ENCODE data around the gene MDM4.
A peak's percentile ranks its signal among the peaks of the same experiment; 100 is the strongest.

MDM4 gene

DNA sequence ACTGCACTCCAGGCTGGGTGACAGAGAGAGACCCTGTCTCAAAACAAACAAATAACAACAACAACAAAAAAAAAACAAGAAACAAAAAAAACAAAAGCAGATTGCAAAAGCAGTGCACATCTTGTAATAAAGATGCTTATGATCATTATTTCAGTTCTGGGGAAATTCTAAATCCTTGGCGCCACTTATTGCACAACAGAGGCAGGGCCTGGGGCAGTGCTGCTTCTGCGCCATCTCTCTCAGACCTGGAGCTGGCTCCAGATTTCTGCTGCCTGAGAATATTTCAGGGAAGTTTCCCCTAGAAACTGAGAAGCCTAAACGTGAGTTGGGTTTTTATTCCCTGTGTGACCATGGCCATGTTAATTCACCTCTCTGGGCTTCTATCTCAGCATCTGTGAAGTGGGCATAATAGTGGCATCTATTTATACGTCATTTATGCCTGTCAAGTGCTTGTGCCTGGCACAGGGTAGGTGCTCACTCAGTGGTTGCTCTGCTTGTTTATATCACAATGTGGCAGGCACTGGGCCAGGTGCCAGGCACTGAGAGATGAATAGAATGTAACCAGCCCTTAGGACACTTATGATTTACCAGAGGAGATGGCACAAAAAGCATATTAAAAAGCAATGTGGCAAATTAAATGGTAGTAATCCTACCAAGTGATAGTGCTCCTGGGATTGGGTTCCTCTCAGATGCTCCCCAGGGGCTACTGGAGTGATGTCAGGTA lies 67.9 kb downstream of the MDM4 start:
- DNase-seq (ENCODE audit: low read depth in 1 of 2, low spot score in 1 of 2), result no peak
- no peak for TF ChIP-seq JUND (IDR thresholded peaks at IDR 0.05; ENCODE audit: low read depth)
- in situ Hi-C loops (cut with HindIII; ENCODE audit: low pct_unique_long_range_greater_than_20kb, low sequenced_read_pairs), result no loop called here

DNA sequence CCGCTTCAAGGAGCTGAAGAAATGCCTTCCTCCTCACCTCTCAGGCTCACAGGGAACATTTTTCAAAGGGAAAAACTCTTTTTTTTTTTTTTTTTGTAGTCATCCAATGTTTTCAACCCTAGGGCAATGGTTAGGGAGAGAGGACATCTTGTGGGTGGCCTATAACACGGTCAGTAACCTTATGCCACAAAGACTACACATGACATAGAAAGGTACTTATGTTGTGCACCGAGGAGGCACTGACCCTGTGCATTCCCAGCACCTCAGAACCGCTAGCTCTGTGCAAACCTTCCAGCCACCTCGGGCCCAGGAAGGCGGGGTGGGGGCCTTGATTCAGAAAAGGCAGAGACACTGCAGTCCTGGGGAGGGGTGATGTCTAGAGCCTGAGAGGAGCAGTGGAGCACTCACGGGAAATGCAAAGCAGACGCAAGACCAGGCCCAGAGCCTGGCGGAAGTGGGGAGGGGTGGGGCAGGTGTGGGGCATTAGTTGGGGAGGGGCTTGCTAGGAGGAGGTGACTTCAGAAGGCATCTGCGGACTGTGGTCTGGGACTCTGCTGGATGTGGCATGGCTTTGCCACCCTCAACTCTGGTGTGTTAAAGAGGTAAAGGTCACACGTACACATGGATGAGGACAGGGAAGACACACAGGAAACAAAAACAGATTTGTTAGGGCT lies 68.6 kb downstream of the MDM4 start:
- in situ Hi-C loops (cut with HindIII; ENCODE audit: low pct_unique_long_range_greater_than_20kb, low sequenced_read_pairs), result no loop called here
- DNase-seq (ENCODE audit: low read depth in 1 of 2, low spot score in 1 of 2), result no peak
- TF ChIP-seq JUND (IDR thresholded peaks at IDR 0.05; ENCODE audit: low read depth), result no peak

DNA sequence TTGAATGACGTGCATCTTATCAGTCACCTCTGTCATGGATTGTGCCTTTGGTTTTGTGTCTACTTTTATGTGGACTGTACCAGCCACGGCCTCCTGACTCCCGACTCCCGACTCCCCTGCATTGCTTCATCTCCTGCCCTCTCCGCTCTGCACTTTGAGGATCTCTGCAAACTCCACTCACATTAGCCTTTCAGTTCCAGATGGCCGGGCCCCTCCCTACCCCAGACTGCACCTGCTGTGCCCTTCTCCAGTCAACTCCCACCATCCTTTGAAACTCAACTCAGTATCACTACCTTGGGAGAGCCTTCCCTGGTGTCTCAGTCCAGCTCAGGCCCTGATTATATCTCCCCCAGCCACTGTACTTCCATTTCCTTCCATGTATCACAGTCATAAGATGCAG lies 71.4 kb downstream of the MDM4 start:
- no peak for TF ChIP-seq JUND (IDR thresholded peaks at IDR 0.05; ENCODE audit: low read depth)

DNA sequence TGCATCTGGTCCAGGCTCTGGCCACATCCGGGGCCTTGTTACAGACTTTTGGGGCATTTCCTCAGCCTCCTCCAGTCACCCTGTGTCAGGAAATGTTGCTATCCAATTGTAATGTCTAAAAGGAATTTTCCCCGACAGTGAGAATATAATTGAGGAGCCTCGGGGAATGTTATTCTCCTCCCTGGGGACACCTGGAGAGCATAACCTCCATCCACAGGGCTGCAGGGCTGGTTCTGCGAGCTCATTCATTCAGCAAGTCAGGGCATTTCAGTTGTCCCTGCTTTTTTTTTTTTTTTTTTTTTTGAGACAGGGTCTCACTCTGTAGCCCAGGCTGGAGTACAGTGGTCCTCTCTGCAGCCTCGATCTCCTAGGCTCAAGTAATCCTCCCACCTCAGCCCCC lies 72.6 kb downstream of the MDM4 start:
- peak in 1 of 2 experiments; percentile 66 for DNase-seq (ENCODE audit: low read depth in 1 of 2, low spot score in 1 of 2)
- in situ Hi-C loops (cut with HindIII; ENCODE audit: low pct_unique_long_range_greater_than_20kb, low sequenced_read_pairs), result no loop called here
- no peak for TF ChIP-seq JUND (IDR thresholded peaks at IDR 0.05; ENCODE audit: low read depth)

More for the DNA sequence above, 71.4 kb downstream of the MDM4 start:
- no peak for DNase-seq (ENCODE audit: low read depth in 1 of 2, low spot score in 1 of 2)
- in situ Hi-C loops (cut with HindIII; ENCODE audit: low pct_unique_long_range_greater_than_20kb, low sequenced_read_pairs), result no loop called here

DNA sequence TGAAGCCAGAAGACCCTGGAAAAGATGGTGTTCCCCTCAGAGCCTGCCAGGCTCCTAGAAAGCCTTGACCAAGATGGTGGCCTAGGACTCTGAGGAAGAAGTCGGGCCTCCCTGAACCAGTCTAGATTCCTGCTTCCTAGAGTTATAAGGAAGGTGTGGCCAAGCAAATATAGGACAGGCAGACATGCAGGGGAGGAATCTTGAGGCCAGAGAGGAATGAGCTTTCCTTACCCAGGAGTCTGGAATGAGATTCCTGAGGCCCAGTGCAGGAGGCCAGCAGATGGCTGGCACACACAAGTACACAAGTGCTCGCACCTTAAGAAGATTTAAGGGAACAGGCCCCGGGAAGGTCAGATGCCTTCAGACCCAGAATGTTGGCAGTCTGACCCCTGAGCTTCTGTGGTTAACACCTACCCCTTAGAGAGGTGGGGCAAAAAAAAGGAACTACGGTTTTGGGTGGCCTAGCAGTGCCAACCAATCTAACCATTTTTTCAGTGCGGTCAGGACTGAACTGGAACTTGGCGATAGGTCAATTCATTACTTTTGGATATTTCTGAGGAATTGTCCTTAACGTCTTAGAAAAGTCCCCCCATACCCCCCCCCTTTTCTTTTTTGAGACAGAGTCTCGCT lies 73.3 kb downstream of the MDM4 start:
- DNase-seq (ENCODE audit: low read depth in 1 of 2, low spot score in 1 of 2), result no peak
- in situ Hi-C loops (cut with HindIII; ENCODE audit: low pct_unique_long_range_greater_than_20kb, low sequenced_read_pairs), result no loop called here
- no peak for TF ChIP-seq JUND (IDR thresholded peaks at IDR 0.05; ENCODE audit: low read depth)

DNA sequence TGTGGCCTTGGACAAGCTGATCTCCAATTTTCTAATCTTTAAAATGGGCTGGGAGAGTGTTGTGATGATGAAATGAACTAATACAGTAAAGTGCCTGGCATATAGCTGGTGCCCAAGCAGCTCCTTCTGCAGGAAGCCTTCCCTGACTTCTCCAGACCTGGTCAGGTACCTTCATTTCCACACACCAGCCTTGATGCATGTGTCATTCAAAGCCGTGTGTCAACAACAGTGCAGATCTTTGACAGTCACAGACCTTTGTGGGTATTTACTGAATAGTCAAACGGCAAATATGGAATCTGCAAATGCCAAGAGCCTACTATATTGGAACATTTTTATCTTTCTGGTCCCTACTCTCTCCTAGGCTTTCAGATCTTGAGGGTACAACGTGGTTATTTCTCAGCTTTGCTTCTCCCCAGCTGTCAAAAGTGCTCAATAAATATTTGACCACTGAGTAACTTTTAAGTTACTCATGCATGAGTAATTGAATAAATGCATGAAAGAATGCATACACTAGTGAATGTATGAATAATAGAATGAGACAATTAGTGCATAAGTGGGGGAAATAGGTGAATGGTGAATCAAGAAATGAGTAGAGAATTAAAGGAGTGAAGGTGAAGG lies 75.4 kb downstream of the MDM4 start:
- DNase-seq (ENCODE audit: low read depth in 1 of 2, low spot score in 1 of 2), result peak in 1 of 2 experiments; percentile 45
- no peak for TF ChIP-seq JUND (IDR thresholded peaks at IDR 0.05; ENCODE audit: low read depth)
- in situ Hi-C loops (cut with HindIII; ENCODE audit: low pct_unique_long_range_greater_than_20kb, low sequenced_read_pairs), result no loop called here

DNA sequence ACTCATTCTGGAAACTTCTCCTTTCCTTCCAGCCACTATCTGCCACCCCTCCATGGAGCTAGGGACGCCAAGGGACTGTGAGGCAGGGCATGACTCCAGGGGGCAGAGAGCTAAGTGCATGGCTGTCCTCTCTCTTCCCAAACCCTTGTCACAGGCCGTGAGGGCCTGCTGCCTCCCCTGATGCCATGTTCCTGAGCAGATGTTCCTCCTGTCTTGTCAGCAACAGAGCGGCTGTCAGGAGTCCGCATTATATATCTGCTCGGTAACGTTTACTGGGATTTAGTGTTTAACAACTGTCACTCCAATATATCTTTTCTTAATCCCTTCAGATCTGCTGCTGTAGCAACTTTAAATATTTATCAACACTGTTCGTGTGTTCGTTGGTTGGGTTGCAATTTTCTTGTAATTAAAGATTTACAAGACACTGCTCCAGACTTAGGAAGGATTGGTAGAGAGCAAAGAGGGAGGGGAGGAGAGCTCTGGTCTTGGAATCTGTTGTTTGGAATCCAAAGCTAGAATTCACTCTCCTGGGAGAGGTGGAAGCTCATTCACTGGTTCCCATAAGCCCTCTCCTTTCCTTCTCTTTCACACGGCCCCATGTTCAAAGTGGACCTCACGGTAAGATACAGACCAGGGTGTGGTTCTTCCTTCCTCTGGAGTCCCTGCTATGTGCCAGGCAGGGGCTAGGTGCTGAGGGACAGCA lies 76.2 kb downstream of the MDM4 start:
- no peak for TF ChIP-seq JUND (IDR thresholded peaks at IDR 0.05; ENCODE audit: low read depth)
- DNase-seq (ENCODE audit: low read depth in 1 of 2, low spot score in 1 of 2), result no peak
- in situ Hi-C loops (cut with HindIII; ENCODE audit: low pct_unique_long_range_greater_than_20kb, low sequenced_read_pairs), result no loop called here

DNA sequence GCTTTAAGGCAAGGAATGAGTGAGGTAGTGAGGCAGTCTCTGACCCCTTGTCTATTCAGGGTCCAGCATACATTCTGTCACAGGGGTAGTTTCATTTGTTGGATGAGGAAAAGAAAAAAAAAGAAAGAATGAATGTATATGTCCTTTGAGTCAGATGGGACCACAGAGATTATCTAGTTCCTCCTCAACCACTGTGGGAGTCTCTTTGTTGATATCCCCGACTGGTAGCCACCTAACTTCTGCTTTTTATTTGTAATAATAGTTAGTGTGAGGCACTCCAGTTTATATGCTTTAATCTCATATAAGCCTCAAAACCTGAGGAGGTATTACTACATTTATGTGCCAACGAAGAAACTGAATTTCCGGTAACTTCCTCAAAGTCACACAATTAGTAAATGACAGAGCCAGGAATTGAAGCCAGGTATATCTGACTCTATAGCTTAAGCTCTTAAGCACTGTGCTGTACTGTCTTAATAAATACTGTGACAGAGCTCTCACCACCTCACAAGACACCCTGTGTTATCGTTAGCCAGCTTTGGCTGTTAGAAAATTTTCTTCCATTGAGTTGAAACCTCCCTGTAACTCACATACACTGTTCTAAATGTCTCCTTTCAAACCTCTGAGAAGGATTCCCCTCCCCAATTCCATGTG lies 82.2 kb downstream of the MDM4 start:
- no peak for DNase-seq (ENCODE audit: low read depth in 1 of 2, low spot score in 1 of 2)
- in situ Hi-C loops (cut with HindIII; ENCODE audit: low pct_unique_long_range_greater_than_20kb, low sequenced_read_pairs), result no loop called here
- no peak for TF ChIP-seq JUND (IDR thresholded peaks at IDR 0.05; ENCODE audit: low read depth)

DNA sequence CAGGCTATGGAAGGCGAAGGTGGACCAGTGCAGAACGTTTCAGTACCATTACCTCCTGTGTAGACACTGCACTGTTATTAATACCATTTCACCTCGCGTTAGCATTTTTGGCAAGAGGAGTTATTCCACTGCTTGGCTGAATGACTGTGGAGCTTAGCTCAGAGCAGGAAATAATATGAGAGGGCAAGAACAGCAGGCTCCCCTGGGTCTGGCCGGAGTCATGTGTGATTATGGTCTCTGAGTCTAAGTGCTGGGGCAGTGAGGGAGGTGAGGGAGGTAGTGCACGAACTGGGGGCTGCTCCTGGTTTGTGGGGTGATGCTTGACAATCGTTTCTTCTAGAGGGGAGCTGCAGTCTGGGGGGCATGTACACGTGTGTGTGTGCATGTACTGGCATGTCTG lies 82.9 kb downstream of the MDM4 start:
- no peak for DNase-seq (ENCODE audit: low read depth in 1 of 2, low spot score in 1 of 2)
- no peak for TF ChIP-seq JUND (IDR thresholded peaks at IDR 0.05; ENCODE audit: low read depth)
- in situ Hi-C loops (cut with HindIII; ENCODE audit: low pct_unique_long_range_greater_than_20kb, low sequenced_read_pairs), result no loop called here

DNA sequence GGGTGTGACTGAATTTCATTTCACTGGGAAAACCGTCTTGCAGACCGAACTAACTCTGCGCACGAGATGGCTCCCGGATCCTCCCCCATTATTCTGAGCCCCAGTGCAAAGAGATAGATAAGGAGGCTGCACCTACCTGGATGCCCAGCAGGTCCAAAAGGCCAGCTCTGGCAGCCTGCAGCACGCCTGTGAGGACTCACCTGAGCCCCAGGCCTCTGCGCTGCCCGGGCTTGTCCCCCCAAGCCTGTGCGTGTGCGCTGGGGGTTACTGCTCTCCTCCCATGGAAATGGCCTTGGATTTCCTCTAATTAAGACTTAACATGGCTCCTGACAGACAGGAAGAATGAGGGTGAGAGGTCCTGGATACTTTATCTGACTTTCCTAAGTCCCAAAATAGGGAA lies 83.4 kb downstream of the MDM4 start:
- no peak for DNase-seq (ENCODE audit: low read depth in 1 of 2, low spot score in 1 of 2)
- in situ Hi-C loops (cut with HindIII; ENCODE audit: low pct_unique_long_range_greater_than_20kb, low sequenced_read_pairs), result no loop called here

DNA sequence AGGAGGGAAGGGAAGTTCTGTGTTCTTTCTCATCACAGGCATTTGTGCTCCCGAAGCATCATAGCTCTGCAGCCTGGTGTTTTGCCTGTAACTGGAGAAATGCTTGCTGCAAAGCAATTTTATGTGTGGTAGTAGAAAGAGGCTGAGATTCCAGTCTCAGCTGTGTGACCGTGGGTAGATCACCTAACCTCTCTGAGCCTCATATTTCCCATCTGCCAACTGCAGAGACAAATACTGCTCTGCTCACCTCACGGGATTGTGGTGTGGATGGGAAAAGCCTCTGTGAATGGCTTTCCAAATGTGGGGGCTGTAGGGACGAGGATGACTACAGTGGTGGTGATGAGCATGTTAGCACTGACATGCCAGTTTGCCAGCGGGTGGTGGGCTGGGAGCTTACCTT lies 84.0 kb downstream of the MDM4 start:
- in situ Hi-C loops (cut with HindIII; ENCODE audit: low pct_unique_long_range_greater_than_20kb, low sequenced_read_pairs), result no loop called here
- TF ChIP-seq JUND (IDR thresholded peaks at IDR 0.05; ENCODE audit: low read depth), result no peak
- DNase-seq (ENCODE audit: low read depth in 1 of 2, low spot score in 1 of 2), result no peak

More for the DNA sequence above, 83.4 kb downstream of the MDM4 start:
- TF ChIP-seq JUND (IDR thresholded peaks at IDR 0.05; ENCODE audit: low read depth), result no peak

DNA sequence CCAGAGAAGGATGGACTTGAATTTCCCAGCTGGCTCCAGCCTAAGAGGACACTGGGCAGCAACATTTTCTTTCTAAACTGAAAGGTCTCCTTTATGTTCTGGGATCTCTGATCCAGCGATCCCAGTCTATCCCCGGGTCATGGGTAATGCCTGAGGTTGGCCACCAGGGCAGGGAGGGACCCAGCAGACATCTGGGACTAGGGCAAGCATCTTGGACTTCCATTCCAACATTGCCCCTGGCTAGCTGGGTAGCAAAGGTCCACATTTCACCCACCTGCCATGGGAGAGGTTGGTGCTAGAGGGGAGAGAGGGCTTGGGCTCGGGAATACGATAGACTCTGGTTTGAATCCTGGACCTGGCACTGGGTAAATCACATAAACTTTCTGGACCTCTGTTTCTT lies 84.8 kb downstream of the MDM4 start:
- TF ChIP-seq JUND (IDR thresholded peaks at IDR 0.05; ENCODE audit: low read depth), result no peak
- in situ Hi-C loops (cut with HindIII; ENCODE audit: low pct_unique_long_range_greater_than_20kb, low sequenced_read_pairs), result no loop called here
- DNase-seq (ENCODE audit: low read depth in 1 of 2, low spot score in 1 of 2), result no peak

Measured in T47D (cell line).